Neural cell (in vitro differentiated cells): ENCODE measurements around the gene CAMK1D. TPM values are rescaled to one million over a fixed set of nuclear protein-coding genes. Genes with fewer than 3 reads are reported as not detected.

Experiments
- H2AFZ ChIP-seq: fragments of 200-600, 300-800 bp; sonication (generic), shearing (Covaris generic); 2 replicates; pipeline ENCODE4 v1.6.0; 2014; ENCODE audit warnings: low read depth, mild to moderate bottlenecking, antibody characterized with exemption, low read length, moderate library complexity
- H3F3A ChIP-seq: fragments of 200-600 bp; shearing (Covaris generic); 2 replicates; pipeline ENCODE4 v1.6.1; 2016; ENCODE audit warnings: mild to moderate bottlenecking, moderate library complexity, mixed read lengths, antibody characterized with exemption, low read length; ENCODE audit not compliant: insufficient read depth, poor library complexity, severe bottlenecking
- H3K27ac ChIP-seq: fragments of 200-600, 300-800 bp; sonication (generic), shearing (Covaris generic); 2 replicates; pipeline ENCODE4 v1.5.1; 2014; ENCODE audit warnings: mild to moderate bottlenecking, low read length, moderate library complexity
- H3K27me3 ChIP-seq: fragments of 300-800, 200-600 bp; sonication (generic), shearing (Covaris generic); 2 replicates; pipeline ENCODE4 v1.6.0; 2014; ENCODE audit warnings: mild to moderate bottlenecking, low read depth, low read length, moderate library complexity; ENCODE audit not compliant: insufficient read depth
- H3K36me3 ChIP-seq: fragments of 300-800, 200-600 bp; sonication (generic), shearing (Covaris generic); 2 replicates; pipeline ENCODE4 v1.5.1; 2014; ENCODE audit warnings: mild to moderate bottlenecking, antibody characterized with exemption, low read length, moderate library complexity; ENCODE audit not compliant: insufficient read depth
- H3K4me2 ChIP-seq: fragments of 300-800, 200-600 bp; sonication (generic), shearing (Covaris generic); 2 replicates; pipeline ENCODE4 v1.6.0; 2014; ENCODE audit warnings: mild to moderate bottlenecking, low read length
- H3K4me3 ChIP-seq: fragments of 300-800, 200-600 bp; sonication (generic), shearing (Covaris generic); 2 replicates; pipeline ENCODE4 v1.5.1; 2014; ENCODE audit warnings: mild to moderate bottlenecking, low read length, moderate library complexity
- H3K79me2 ChIP-seq: fragments of 200-600 bp; shearing (Covaris generic); replicated peaks from 2 replicates; pipeline ENCODE4 v1.6.0; 2014; ENCODE audit warnings: mild to moderate bottlenecking, low read length, moderate library complexity; ENCODE audit not compliant: insufficient read depth
- H3K9ac ChIP-seq: fragments of 300-800, 200-600 bp; sonication (generic), shearing (Covaris generic); 2 replicates; pipeline ENCODE4 v1.6.1; 2016; ENCODE audit warnings: mild to moderate bottlenecking, low read length, mixed read lengths
- H3K9me2 ChIP-seq: fragments of 200-600 bp; shearing (Covaris generic); 2 replicates; pipeline ENCODE4 v1.6.1; 2016; ENCODE audit warnings: mild to moderate bottlenecking, low read length, mixed read lengths; ENCODE audit not compliant: insufficient read depth
- H3K9me3 ChIP-seq: fragments of 200-600, 300-800 bp; sonication (generic), shearing (Covaris generic); 2 replicates; pipeline ENCODE4 v1.6.1; 2016; ENCODE audit warnings: mild to moderate bottlenecking, mixed run types, low read length, moderate library complexity, mixed read lengths
- H4K20me1 ChIP-seq: fragments of 200-600 bp; shearing (Covaris generic); 2 replicates; pipeline ENCODE4 v1.6.1; 2016; ENCODE audit warnings: mild to moderate bottlenecking, mixed run types; ENCODE audit not compliant: insufficient read depth
- EP300 ChIP-seq: fragments of 450-650 bp; conservative IDR thresholded peaks from 2 replicates; pipeline ENCODE4 v1.6.1; 2014; ENCODE audit warnings: antibody characterized with exemption, mild to moderate bottlenecking, moderate library complexity; ENCODE audit not compliant: poor library complexity, severe bottlenecking
- EZH2 ChIP-seq: fragments of 200-600, 300-800 bp; shearing (Covaris generic), sonication (generic); IDR thresholded peaks from 2 replicates; pipeline ENCODE4 v1.6.1; 2014; ENCODE audit warnings: antibody characterized with exemption, low read length, borderline replicate concordance, mild to moderate bottlenecking; ENCODE audit not compliant: insufficient read depth, poor library complexity, severe bottlenecking
- MXI1 ChIP-seq: fragments of 450-650 bp; conservative IDR thresholded peaks from 2 replicates; pipeline ENCODE4 v1.6.1; 2014; ENCODE audit warnings: antibody characterized with exemption, mild to moderate bottlenecking; ENCODE audit not compliant: poor library complexity, severe bottlenecking
- POLR2AphosphoS5 ChIP-seq: IDR thresholded peaks from 2 replicates; pipeline ENCODE4 v1.6.1; 2012
- RAD21 ChIP-seq: fragments of 450-650 bp; conservative IDR thresholded peaks from 2 replicates; pipeline ENCODE4 v1.6.1; 2014; ENCODE audit warnings: antibody characterized with exemption, mild to moderate bottlenecking, moderate library complexity
- SMC3 ChIP-seq: fragments of 450-650 bp; conservative IDR thresholded peaks from 2 replicates; pipeline ENCODE4 v1.6.1; 2014; ENCODE audit warnings: antibody characterized with exemption, mild to moderate bottlenecking, moderate library complexity; ENCODE audit not compliant: poor library complexity
- TAF1 ChIP-seq: IDR thresholded peaks from 2 replicates; pipeline ENCODE4 v1.6.1; 2012; ENCODE audit warnings: low read depth
- polyA plus RNA-seq: library from polyadenylated mRNA; depleted of rRNA; stranded (reverse); fragments of >200 nt; gene quantifications from 2 replicates; pipeline ENCODE4 v1.2.3, GENCODE V29; 2014
- TF ChIP-seq, protein P1 (sequence below): fragments of 450-650 bp; IDR thresholded peaks from 2 replicates; pipeline ENCODE4 v1.5.1; 2014; ENCODE audit warnings: antibody characterized with exemption, mild to moderate bottlenecking, moderate library complexity; ENCODE audit not compliant: poor library complexity, severe bottlenecking
- TF ChIP-seq, protein P2 (sequence below): IDR thresholded peaks from 2 replicates; pipeline ENCODE4 v1.6.1; 2012; ENCODE audit warnings: borderline replicate concordance

The CAMK1D gene
- polyA plus RNA-seq, 1 donor from 2014 or later = 13.8 TPM

DNA sequence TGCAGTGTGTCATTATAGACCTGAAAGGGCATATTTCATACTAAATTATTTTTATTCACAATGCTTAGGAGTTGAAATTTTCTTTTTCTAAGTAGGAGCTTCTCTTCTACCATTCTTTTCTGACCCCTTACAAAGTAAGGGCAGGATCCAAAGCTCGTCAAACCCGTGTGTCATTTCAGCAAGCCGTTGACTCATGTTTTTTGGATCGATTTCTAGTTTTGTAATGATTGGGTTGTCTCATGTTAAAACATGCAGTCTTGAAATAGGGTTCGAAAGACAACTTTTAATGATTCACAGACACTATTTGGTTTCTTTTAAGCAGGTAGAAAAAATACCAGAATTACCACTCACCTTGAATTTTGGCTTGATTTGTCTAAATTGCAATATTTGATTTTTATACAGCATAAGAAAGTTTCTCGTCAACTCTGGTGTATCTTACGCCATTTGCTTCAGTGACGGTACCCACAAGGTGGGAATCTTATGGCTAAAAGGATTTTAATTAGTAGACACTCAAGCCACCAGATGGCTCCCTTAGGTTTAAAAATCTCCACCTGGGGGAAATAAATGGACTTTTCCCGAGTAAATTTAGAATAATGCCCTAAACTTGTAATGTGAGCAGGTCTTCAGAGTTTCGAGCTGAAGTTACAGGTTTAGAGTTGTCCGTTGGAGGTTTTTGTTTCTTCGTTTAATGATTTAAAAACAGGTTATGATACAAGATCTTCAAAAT, 368.8 kb downstream of the CAMK1D start:
- no peaks in the 10 kb centered on the region for H3F3A ChIP-seq
- no peak overlapping the region for H3K27ac ChIP-seq
- no peaks in the 10 kb centered on the region for H3K36me3 ChIP-seq
- no peaks in the 10 kb centered on the region for H4K20me1 ChIP-seq
- no peak overlapping the region for H3K4me2 ChIP-seq
- no peak overlapping the region for H3K9ac ChIP-seq
- H3K4me3 ChIP-seq = no peak overlapping the region
- H2AFZ ChIP-seq = no peak overlapping the region
- H3K27me3 ChIP-seq = no peaks in the 10 kb centered on the region
- H3K79me2 ChIP-seq = no peaks in the 10 kb centered on the region
- no peaks in the 10 kb centered on the region for H3K9me3 ChIP-seq
- TF ChIP-seq POLR2AphosphoS5 = no peak
- no peak for TF ChIP-seq EP300
- no peak for TF ChIP-seq SMC3
- no peak for TF ChIP-seq RAD21
- TF ChIP-seq TAF1 = no peak
- no peak for TF ChIP-seq MXI1
- TF ChIP-seq, protein P1, sequence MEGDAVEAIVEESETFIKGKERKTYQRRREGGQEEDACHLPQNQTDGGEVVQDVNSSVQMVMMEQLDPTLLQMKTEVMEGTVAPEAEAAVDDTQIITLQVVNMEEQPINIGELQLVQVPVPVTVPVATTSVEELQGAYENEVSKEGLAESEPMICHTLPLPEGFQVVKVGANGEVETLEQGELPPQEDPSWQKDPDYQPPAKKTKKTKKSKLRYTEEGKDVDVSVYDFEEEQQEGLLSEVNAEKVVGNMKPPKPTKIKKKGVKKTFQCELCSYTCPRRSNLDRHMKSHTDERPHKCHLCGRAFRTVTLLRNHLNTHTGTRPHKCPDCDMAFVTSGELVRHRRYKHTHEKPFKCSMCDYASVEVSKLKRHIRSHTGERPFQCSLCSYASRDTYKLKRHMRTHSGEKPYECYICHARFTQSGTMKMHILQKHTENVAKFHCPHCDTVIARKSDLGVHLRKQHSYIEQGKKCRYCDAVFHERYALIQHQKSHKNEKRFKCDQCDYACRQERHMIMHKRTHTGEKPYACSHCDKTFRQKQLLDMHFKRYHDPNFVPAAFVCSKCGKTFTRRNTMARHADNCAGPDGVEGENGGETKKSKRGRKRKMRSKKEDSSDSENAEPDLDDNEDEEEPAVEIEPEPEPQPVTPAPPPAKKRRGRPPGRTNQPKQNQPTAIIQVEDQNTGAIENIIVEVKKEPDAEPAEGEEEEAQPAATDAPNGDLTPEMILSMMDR = no peak
- no peak for TF ChIP-seq EZH2
- TF ChIP-seq, protein P2, sequence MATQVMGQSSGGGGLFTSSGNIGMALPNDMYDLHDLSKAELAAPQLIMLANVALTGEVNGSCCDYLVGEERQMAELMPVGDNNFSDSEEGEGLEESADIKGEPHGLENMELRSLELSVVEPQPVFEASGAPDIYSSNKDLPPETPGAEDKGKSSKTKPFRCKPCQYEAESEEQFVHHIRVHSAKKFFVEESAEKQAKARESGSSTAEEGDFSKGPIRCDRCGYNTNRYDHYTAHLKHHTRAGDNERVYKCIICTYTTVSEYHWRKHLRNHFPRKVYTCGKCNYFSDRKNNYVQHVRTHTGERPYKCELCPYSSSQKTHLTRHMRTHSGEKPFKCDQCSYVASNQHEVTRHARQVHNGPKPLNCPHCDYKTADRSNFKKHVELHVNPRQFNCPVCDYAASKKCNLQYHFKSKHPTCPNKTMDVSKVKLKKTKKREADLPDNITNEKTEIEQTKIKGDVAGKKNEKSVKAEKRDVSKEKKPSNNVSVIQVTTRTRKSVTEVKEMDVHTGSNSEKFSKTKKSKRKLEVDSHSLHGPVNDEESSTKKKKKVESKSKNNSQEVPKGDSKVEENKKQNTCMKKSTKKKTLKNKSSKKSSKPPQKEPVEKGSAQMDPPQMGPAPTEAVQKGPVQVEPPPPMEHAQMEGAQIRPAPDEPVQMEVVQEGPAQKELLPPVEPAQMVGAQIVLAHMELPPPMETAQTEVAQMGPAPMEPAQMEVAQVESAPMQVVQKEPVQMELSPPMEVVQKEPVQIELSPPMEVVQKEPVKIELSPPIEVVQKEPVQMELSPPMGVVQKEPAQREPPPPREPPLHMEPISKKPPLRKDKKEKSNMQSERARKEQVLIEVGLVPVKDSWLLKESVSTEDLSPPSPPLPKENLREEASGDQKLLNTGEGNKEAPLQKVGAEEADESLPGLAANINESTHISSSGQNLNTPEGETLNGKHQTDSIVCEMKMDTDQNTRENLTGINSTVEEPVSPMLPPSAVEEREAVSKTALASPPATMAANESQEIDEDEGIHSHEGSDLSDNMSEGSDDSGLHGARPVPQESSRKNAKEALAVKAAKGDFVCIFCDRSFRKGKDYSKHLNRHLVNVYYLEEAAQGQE = no peak
- H3K9me2 ChIP-seq = no peaks in the 10 kb centered on the region

DNA sequence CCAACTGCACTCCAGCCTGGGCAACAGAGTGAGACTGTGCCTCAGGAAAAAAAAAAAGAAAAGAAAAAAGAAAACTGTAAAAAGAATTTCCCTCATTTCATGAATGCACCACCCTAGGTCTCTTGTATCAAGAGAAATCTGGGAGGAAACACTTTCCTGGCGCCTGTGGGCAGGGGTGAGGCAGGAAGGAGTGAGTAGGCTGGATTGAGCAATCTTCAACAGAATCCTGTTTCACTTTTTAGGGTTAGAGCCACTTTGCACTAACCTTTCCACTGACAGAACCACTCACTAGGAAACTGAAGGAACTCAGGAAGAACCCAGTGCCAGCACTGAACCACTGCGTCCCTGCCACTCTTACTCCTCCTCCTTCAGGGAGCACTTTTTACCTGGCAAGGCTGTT, 370.0 kb downstream of the CAMK1D start:
- Histone ChIP-seq H3K9ac (no peak overlapping the region), H3F3A (no peaks in the 10 kb centered on the region), H3K4me3 (no peak overlapping the region), H3K79me2 (no peaks in the 10 kb centered on the region), H3K27ac (no peak overlapping the region), H2AFZ (no peak overlapping the region), H3K27me3 (no peaks in the 10 kb centered on the region), H3K4me2 (no peak overlapping the region), H3K36me3 (no peaks in the 10 kb centered on the region), H3K9me3 (no peaks in the 10 kb centered on the region), H4K20me1 (no peaks in the 10 kb centered on the region), H3K9me2 (no peaks in the 10 kb centered on the region)
- TF ChIP-seq RAD21 (no peak), EZH2 (no peak), MXI1 (no peak), SMC3 (no peak), TAF1 (no peak), POLR2AphosphoS5 (no peak), EP300 (no peak)
- TF ChIP-seq, protein P2 = no peak
- TF ChIP-seq, protein P1 = no peak
